ENCODE data around the gene RILPL1. TPM values are rescaled to one million over a fixed set of nuclear protein-coding genes. Genes with fewer than 3 reads are reported as not detected.
"Not testable (repeated sequence)": the region's sequence is repeated elsewhere in the genome, so short reads cannot be mapped to it uniquely, and the experiment has no call there.

The RILPL1 gene
- total and polyA plus RNA-seq, 7 donors: 1.4 to 30.5 (median 12.1) TPM

- H3K36me3 ChIP-seq: peaks cover 10 to 63% (median 44%) of the 10 kb centered on the region in 4 donors
- no peak overlapping the region for H3K4me3 ChIP-seq
- TF ChIP-seq CTCF (IDR thresholded peaks at IDR 0.05) (no peak), POLR2AphosphoS5 (IDR thresholded peaks at IDR 0.05) (no peak), POLR2A (IDR thresholded peaks at IDR 0.05) (no peak), EP300 (IDR thresholded peaks at IDR 0.05) (no peak)
- H3K27ac ChIP-seq: peak overlapping the region in 1 of 4 donors; percentile 76
- intact Hi-C loops (cut with DNase I): no loop called here
- no peaks in the 10 kb centered on the region for H3K27me3 ChIP-seq
- peaks cover 0 to 15% (median 10%) of the 10 kb centered on the region in 4 donors for H3K4me1 ChIP-seq
- DNase-seq: no peak
- 95 to 97% methylated on average over 14 of the region's 14 CpGs for WGBS, 2 donors
- no peaks in the 10 kb centered on the region for H3K9me3 ChIP-seq
Observed at GRCh38 chr12:123520567-123521474, 12.7 kb downstream of the RILPL1 start.

GRCh38 chr12:123519141-123520001, 14.1 kb downstream of the RILPL1 start:
- Histone ChIP-seq H3K36me3 (peaks cover 10 to 63% (median 44%) of the 10 kb centered on the region in 4 donors), H3K9me3 (no peaks in the 10 kb centered on the region), H3K4me3 (peak overlapping the region in 2 of 4 donors; percentile 1 to 15), H3K4me1 (peaks cover 0 to 15% (median 10%) of the 10 kb centered on the region in 4 donors), H3K27me3 (no peaks in the 10 kb centered on the region), H3K27ac (peak overlapping the region; percentile 35 to 76 (median 64))
- intact Hi-C loops (cut with DNase I): no loop called here
- TF ChIP-seq POLR2AphosphoS5 (IDR thresholded peaks at IDR 0.05) (no peak), CTCF (IDR thresholded peaks at IDR 0.05) (no peak), POLR2A (IDR thresholded peaks at IDR 0.05) (no peak), EP300 (IDR thresholded peaks at IDR 0.05) (no peak)
- 63 to 78% methylated on average over 24 of the region's 24 CpGs for WGBS, 2 donors
- DNase-seq: no peak

GRCh38 chr12:123516216-123516780, 17.2 kb downstream of the RILPL1 start:
- no peak overlapping the region for H3K4me3 ChIP-seq
- TF ChIP-seq EP300 (IDR thresholded peaks at IDR 0.05) (no peak), POLR2A (IDR thresholded peaks at IDR 0.05) (no peak), POLR2AphosphoS5 (IDR thresholded peaks at IDR 0.05) (no peak), CTCF (IDR thresholded peaks at IDR 0.05) (no peak)
- H3K9me3 ChIP-seq: no peaks in the 10 kb centered on the region
- no peak overlapping the region for H3K27ac ChIP-seq
- peaks cover 4 to 60% (median 29%) of the 10 kb centered on the region in 4 donors for H3K36me3 ChIP-seq
- whole genome bisulfite sequencing, 2 donors: 91 to 95% methylated on average over 11 of the region's 11 CpGs
- DNase-seq: no peak
- peaks cover 0 to 15% (median 10%) of the 10 kb centered on the region in 4 donors for H3K4me1 ChIP-seq
- no peaks in the 10 kb centered on the region for H3K27me3 ChIP-seq
- intact Hi-C loops (cut with DNase I): no loop called here

GRCh38 chr12:123514582-123515221, 18.8 kb downstream of the RILPL1 start:
- Histone ChIP-seq H3K4me1 (peaks cover 0 to 11% (median 7%) of the 10 kb centered on the region in 4 donors), H3K36me3 (peaks cover 4 to 55% (median 23%) of the 10 kb centered on the region in 4 donors)
- intact Hi-C loops (cut with DNase I); H3K4me3 ChIP-seq; DNase-seq; H3K27ac ChIP-seq; H3K9me3 ChIP-seq; H3K27me3 ChIP-seq: not testable (repeated sequence)
- 94% methylated on average over 1 of the region's 1 CpG for WGBS, 2 donors

Measured in sigmoid colon (tissue), 7 donors.